Spleen (tissue), 11 donors: ENCODE data around the gene IFNL2. TPM values are rescaled to one million over a fixed set of nuclear protein-coding genes. Genes with fewer than 3 reads are reported as not detected.

Experiments
- DNase-seq: peaks from one replicate; pipeline ENCODE4 v3.0.0-alpha.2; 2020
- H3K27ac ChIP-seq, 8 donors: fragments of 200-600 bp; sonication (generic) in 7 of 8; 1 replicate in 4 of 8; 2 replicates in 4 of 8; pipeline versions ENCODE4 v1.5.0 to v1.8.0; 2016 to 2021; ENCODE audit warnings: inconsistent platforms in 4 of 8, mild to moderate bottlenecking in 4 of 8, moderate library complexity in 1 of 8
- H3K27me3 ChIP-seq, 7 donors: fragments of 200-600 bp; sonication (generic) in 6 of 7; replicated peaks in 1 of 7; 1 replicate in 4 of 7; 2 replicates in 3 of 7; pipeline versions ENCODE4 v1.5.0 to v1.8.0; 2016 to 2021; ENCODE audit warnings: inconsistent platforms in 3 of 7, mild to moderate bottlenecking in 1 of 7
- H3K36me3 ChIP-seq, 6 donors: fragments of 200-600 bp; sonication (generic) in 5 of 6; 1 replicate in 4 of 6; 2 replicates in 2 of 6; pipeline versions ENCODE4 v1.5.0 to v1.8.0; 2016 to 2021; ENCODE audit warnings: inconsistent platforms in 2 of 6
- H3K4me1 ChIP-seq, 6 donors: fragments of 200-600 bp; sonication (generic) in 5 of 6; 1 replicate in 3 of 6; 2 replicates in 3 of 6; pipeline versions ENCODE4 v1.5.0 to v1.8.0; 2016 to 2021; ENCODE audit warnings: inconsistent platforms in 3 of 6
- H3K4me3 ChIP-seq, 8 donors: fragments of 200-600 bp; sonication (generic) in 7 of 8; 1 replicate in 4 of 8; 2 replicates in 4 of 8; pipeline versions ENCODE4 v1.5.0 to v1.8.0; 2016 to 2021; ENCODE audit warnings: inconsistent platforms in 4 of 8, mild to moderate bottlenecking in 4 of 8, moderate library complexity in 2 of 8
- H3K9me3 ChIP-seq, 8 donors: fragments of 200-600 bp; sonication (generic) in 7 of 8; 1 replicate in 4 of 8; 2 replicates in 4 of 8; pipeline versions ENCODE4 v1.5.0 to v1.8.0; 2016 to 2021; ENCODE audit warnings: inconsistent platforms in 4 of 8
- POLR2A ChIP-seq, 3 donors: fragments of 450-650 bp; IDR thresholded peaks; one replicate each; pipeline ENCODE4 v1.5.1; 2017; ENCODE audit warnings: antibody characterized with exemption in 3 of 3, mild to moderate bottlenecking in 1 of 3
- POLR2AphosphoS5 ChIP-seq, 3 donors: sonication (generic); formaldehyde crosslinking; IDR thresholded peaks; one replicate each; pipeline ENCODE4 v1.5.1; 2017; ENCODE audit warnings: antibody characterized with exemption in 3 of 3
- WGBS, 5 donors: extraction: QIAGEN DNeasy Blood & Tissue Kit in 3 of 5; methylation state at CpG; one replicate each; pipeline versions ENCODE4 v1.1.5 to v1.1.7; 2013 to 2018; 5-methylcytosine and 5-hydroxymethylcytosine counted together
- intact Hi-C: fragments of 100-400 bp; cut with DNase I; formaldehyde crosslinking; loops from one replicate; pipeline ENCODE4 v1.15.0; 2023; ENCODE audit warnings: low total_unique reads
- polyA plus RNA-seq, 3 donors: library from polyadenylated mRNA; stranded (reverse); fragments of 200-250 nt; gene quantifications; one replicate each; pipeline ENCODE4 v1.2.1, GENCODE V29; 2013
- total RNA-seq, 7 donors: library from RNA; depleted of rRNA in 3 of 7; stranded (reverse); fragments of >200 nt in 3 of 7; fragmentation: NEBNext Ultra II Directional in 4 of 7; extraction: Animal tissue kit (Norgen Biotek cat#: 25700) in 4 of 7; gene quantifications; one replicate each; pipeline versions ENCODE4 v1.1.0 to v1.2.1, GENCODE V29; 2016 to 2021
- TF ChIP-seq, protein P1 (sequence below), 11 experiments: fragments of 200-600 bp in 7 of 11; fragments of 450-650 bp in 4 of 11; sonication (generic) in 4 of 11; IDR thresholded peaks in 8 of 11; conservative IDR thresholded peaks in 3 of 11; 1 replicate in 7 of 11; 2 replicates in 4 of 11; pipeline versions ENCODE4 v1.4.0 to v1.8.0; 2016 to 2021; ENCODE audit warnings: antibody characterized with exemption in 11 of 11, inconsistent platforms in 4 of 11, mild to moderate bottlenecking in 1 of 11
- donor health status: healthy with polysubstance abuse.
- donor health status: DM: no; HTN: no; CAD: no; lungs with moderate emphysema.
- donor health status: DM: no; HTN: no; CAD: no.
- donor health status: Bipolar disorder and iron deficiency.
- donor health status: healthy.
- donor health status: DM: no; HTN: no; CAD: no.
- donor health status: DM: yes; HTN: yes; CAD: no.

IFNL2 gene
- total and polyA plus RNA-seq, 10 donors, result not detected

DNA sequence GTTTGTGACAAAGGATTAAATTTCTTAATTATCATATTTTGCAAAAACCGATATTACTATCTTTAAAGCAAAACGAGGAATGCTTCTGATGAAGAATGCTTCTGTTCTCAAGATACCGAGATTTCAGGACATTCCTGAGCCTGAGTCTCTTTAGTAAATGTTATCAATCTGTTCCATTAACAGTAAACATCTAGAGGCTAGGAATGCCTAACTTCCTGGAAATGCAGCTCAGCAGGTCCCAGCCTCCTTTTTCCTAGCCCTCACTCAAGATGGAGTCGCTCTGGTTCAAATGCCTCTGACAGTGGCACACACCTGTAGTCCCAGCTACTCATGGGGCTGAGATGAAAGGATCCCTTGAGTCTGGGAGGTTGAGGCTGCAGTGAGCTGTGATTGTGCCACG, 17.1 kb upstream of the IFNL2 start:
- Histone ChIP-seq H3K9me3 (no peaks in the 10 kb centered on the region), H3K27me3 (peaks cover 0 to 55% (median 23%) of the 10 kb centered on the region in 7 donors), H3K4me1 (peaks cover 0 to 16% (median 9%) of the 10 kb centered on the region in 6 donors), H3K36me3 (no peaks in the 10 kb centered on the region), H3K27ac (no peak overlapping the region), H3K4me3 (no peak overlapping the region)
- no peak for TF ChIP-seq POLR2AphosphoS5 (IDR thresholded peaks at IDR 0.05)
- TF ChIP-seq POLR2A (IDR thresholded peaks at IDR 0.05), result no peak
- TF ChIP-seq, protein P1, sequence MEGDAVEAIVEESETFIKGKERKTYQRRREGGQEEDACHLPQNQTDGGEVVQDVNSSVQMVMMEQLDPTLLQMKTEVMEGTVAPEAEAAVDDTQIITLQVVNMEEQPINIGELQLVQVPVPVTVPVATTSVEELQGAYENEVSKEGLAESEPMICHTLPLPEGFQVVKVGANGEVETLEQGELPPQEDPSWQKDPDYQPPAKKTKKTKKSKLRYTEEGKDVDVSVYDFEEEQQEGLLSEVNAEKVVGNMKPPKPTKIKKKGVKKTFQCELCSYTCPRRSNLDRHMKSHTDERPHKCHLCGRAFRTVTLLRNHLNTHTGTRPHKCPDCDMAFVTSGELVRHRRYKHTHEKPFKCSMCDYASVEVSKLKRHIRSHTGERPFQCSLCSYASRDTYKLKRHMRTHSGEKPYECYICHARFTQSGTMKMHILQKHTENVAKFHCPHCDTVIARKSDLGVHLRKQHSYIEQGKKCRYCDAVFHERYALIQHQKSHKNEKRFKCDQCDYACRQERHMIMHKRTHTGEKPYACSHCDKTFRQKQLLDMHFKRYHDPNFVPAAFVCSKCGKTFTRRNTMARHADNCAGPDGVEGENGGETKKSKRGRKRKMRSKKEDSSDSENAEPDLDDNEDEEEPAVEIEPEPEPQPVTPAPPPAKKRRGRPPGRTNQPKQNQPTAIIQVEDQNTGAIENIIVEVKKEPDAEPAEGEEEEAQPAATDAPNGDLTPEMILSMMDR (IDR thresholded peaks at IDR 0.05 in 8 of 11, conservative IDR thresholded peaks at IDR 0.05 in 3 of 11), result no peak
- WGBS, 5 donors, result 83 to 90% (median 86%) methylated on average over 5 of the region's 5 CpGs
- intact Hi-C loops, result no loop called here
- no peak for DNase-seq

DNA sequence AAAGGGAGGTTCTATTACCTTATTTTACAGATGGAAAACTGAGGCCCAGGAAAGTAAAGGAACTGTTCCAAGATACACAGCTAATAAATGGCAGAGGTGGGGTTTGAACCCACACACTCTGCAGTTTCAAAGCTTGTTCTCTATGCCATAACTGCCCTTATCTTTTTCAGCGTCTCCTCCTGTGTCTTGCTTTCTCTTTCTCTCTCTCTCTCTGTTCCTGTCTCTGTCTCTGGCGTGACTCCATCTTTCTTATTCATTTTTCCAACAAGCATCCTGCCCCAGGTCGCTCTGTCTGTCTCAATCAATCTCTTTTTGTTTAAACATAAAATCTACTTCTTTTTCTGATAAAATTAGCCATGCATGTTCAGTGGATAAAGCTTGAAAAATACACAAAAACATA, 16.4 kb upstream of the IFNL2 start:
- TF ChIP-seq, protein P1 (IDR thresholded peaks at IDR 0.05 in 8 of 11, conservative IDR thresholded peaks at IDR 0.05 in 3 of 11), result no peak
- TF ChIP-seq POLR2A (IDR thresholded peaks at IDR 0.05), result no peak
- no peak for TF ChIP-seq POLR2AphosphoS5 (IDR thresholded peaks at IDR 0.05)
- no peak for DNase-seq
- no peaks in the 10 kb centered on the region for H3K36me3 ChIP-seq
- intact Hi-C loops, result no loop called here
- peaks cover 0 to 15% (median 9%) of the 10 kb centered on the region in 6 donors for H3K4me1 ChIP-seq
- no peak overlapping the region for H3K4me3 ChIP-seq
- H3K27ac ChIP-seq, result no peak overlapping the region
- H3K9me3 ChIP-seq, result no peaks in the 10 kb centered on the region
- H3K27me3 ChIP-seq, result peaks cover 0 to 59% (median 22%) of the 10 kb centered on the region in 7 donors
- WGBS, 5 donors, result 25 to 50% (median 31%) methylated on average over 3 of the region's 3 CpGs

GRCh38 chr19:39252458-39252857, 15.7 kb upstream of the IFNL2 start:
- Histone ChIP-seq H3K27ac (no peak overlapping the region), H3K36me3 (no peaks in the 10 kb centered on the region), H3K4me1 (peaks cover 0 to 9% (median 6%) of the 10 kb centered on the region in 6 donors), H3K27me3 (peaks cover 0 to 57% (median 16%) of the 10 kb centered on the region in 7 donors), H3K4me3 (no peak overlapping the region), H3K9me3 (no peaks in the 10 kb centered on the region)
- TF ChIP-seq POLR2A (IDR thresholded peaks at IDR 0.05) (no peak), POLR2AphosphoS5 (IDR thresholded peaks at IDR 0.05) (no peak)
- TF ChIP-seq, protein P1 (IDR thresholded peaks at IDR 0.05 in 8 of 11, conservative IDR thresholded peaks at IDR 0.05 in 3 of 11), result no peak
- DNase-seq, result no peak
- WGBS, 5 donors, result 19 to 33% (median 26%) methylated on average over 3 of the region's 3 CpGs
- intact Hi-C loops, result no loop called here

- 74 to 87% (median 84%) methylated on average over 8 of the region's 8 CpGs for WGBS, 5 donors
- no peak for DNase-seq
- Histone ChIP-seq H3K36me3 (no peaks in the 10 kb centered on the region), H3K4me1 (no peaks in the 10 kb centered on the region), H3K4me3 (no peak overlapping the region), H3K27me3 (peaks cover 0 to 46% (median 5%) of the 10 kb centered on the region in 7 donors), H3K27ac (no peak overlapping the region), H3K9me3 (no peaks in the 10 kb centered on the region)
- TF ChIP-seq, protein P1 (IDR thresholded peaks at IDR 0.05 in 8 of 11, conservative IDR thresholded peaks at IDR 0.05 in 3 of 11), result no peak
- TF ChIP-seq POLR2AphosphoS5 (IDR thresholded peaks at IDR 0.05) (no peak), POLR2A (IDR thresholded peaks at IDR 0.05) (no peak)
- intact Hi-C loops, result no loop called here
Observed at GRCh38 chr19:39253374-39254149, 14.6 kb upstream of the IFNL2 start.
